ENCODE results near the gene AGAP6.
"Not testable (repeated sequence)": the region's sequence is repeated elsewhere in the genome, so short reads cannot be mapped to it uniquely, and the experiment has no call there.

Gene AGAP6

GRCh38 chr10:49995321-49995720 lies 7.1 kb downstream of the AGAP6 start:
- not testable (repeated sequence) for H3K27ac ChIP-seq (ENCODE audit: low read depth, low read length); H3K27me3 ChIP-seq (ENCODE audit: control insufficient read depth, insufficient read depth, low read length); H3K36me3 ChIP-seq (ENCODE audit: control insufficient read depth, insufficient read depth, low read length); H3K4me3 ChIP-seq (ENCODE audit: low read length); H3K9ac ChIP-seq (ENCODE audit: low read length); H3K4me1 ChIP-seq (ENCODE audit: control insufficient read depth, insufficient read depth, low read length)

DNA sequence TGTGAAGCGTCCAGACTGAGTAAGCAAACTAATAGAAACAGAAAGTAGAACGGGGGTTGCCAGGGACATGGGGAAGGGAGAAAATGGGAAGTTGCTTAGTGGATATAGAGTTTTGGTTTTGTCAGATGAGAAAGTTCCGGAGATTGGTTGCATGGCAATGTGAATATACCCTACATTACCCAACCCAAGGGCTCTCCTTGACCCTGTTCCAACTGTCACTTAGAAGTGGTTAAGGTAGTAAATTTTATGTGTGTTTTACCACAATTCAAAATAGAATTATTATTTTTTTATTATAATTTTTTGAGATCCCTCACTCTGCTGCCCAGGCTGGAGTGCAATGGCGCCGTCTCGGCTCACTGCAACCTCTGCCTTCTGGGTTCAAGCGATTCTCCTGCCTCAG lies 25.8 kb downstream of the AGAP6 start:
- not testable (repeated sequence) for H3K27me3 ChIP-seq (ENCODE audit: control insufficient read depth, insufficient read depth, low read length); H3K4me1 ChIP-seq (ENCODE audit: control insufficient read depth, insufficient read depth, low read length); H3K27ac ChIP-seq (ENCODE audit: low read depth, low read length); H3K4me3 ChIP-seq (ENCODE audit: low read length); H3K36me3 ChIP-seq (ENCODE audit: control insufficient read depth, insufficient read depth, low read length); H3K9ac ChIP-seq (ENCODE audit: low read length)

DNA sequence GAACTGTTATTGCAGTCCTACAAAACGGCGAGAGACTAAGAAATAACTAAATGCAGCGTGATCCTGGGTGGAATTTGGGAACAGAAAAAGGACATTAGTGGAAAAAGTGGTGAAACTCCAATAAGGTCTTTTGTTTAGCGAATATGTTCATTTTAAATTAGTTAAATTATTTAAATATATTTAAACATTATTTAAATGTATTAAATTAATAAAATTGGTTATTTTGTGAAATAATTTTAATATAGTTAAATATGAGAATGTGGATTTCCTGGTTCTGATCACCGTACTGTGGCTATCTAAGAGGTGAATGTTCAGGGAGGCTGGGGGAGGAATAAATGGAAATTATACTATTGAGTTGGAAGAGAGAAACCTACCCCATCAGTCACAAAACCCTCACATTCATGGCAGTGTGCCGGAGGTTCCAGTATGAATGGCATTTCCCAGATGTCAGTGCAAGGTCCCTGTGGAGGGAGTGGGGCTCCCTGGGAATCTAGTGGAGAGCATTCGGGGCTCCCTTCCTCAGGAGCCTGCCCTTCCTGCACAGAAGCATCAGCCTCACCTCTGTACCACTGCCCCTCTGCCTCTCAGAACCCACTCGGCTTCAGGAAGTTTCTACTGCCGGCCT lies 27.5 kb downstream of the AGAP6 start:
- not testable (repeated sequence) for H3K4me3 ChIP-seq (ENCODE audit: low read length); H3K27ac ChIP-seq (ENCODE audit: low read depth, low read length); H3K36me3 ChIP-seq (ENCODE audit: control insufficient read depth, insufficient read depth, low read length); H3K27me3 ChIP-seq (ENCODE audit: control insufficient read depth, insufficient read depth, low read length); H3K9ac ChIP-seq (ENCODE audit: low read length); H3K4me1 ChIP-seq (ENCODE audit: control insufficient read depth, insufficient read depth, low read length)

- H3K4me3 ChIP-seq (ENCODE audit: low read length) = not testable (repeated sequence)
Observed at GRCh38 chr10:50016926-50017325, 28.7 kb downstream of the AGAP6 start.

GRCh38 chr10:50017646-50018045 lies 29.4 kb downstream of the AGAP6 start:
- not testable (repeated sequence) for H3K4me3 ChIP-seq (ENCODE audit: low read length); H3K27me3 ChIP-seq (ENCODE audit: control insufficient read depth, insufficient read depth, low read length); H3K36me3 ChIP-seq (ENCODE audit: control insufficient read depth, insufficient read depth, low read length); H3K27ac ChIP-seq (ENCODE audit: low read depth, low read length); H3K4me1 ChIP-seq (ENCODE audit: control insufficient read depth, insufficient read depth, low read length); H3K9ac ChIP-seq (ENCODE audit: low read length)

More at GRCh38 chr10:50016926-50017325, 28.7 kb downstream of the AGAP6 start:
- not testable (repeated sequence) for H3K9ac ChIP-seq (ENCODE audit: low read length); H3K36me3 ChIP-seq (ENCODE audit: control insufficient read depth, insufficient read depth, low read length); H3K27me3 ChIP-seq (ENCODE audit: control insufficient read depth, insufficient read depth, low read length); H3K4me1 ChIP-seq (ENCODE audit: control insufficient read depth, insufficient read depth, low read length); H3K27ac ChIP-seq (ENCODE audit: low read depth, low read length)

GRCh38 chr10:50019279-50019678 lies 31.1 kb downstream of the AGAP6 start:
- not testable (repeated sequence) for H3K9ac ChIP-seq (ENCODE audit: low read length); H3K27me3 ChIP-seq (ENCODE audit: control insufficient read depth, insufficient read depth, low read length); H3K4me3 ChIP-seq (ENCODE audit: low read length); H3K27ac ChIP-seq (ENCODE audit: low read depth, low read length); H3K4me1 ChIP-seq (ENCODE audit: control insufficient read depth, insufficient read depth, low read length); H3K36me3 ChIP-seq (ENCODE audit: control insufficient read depth, insufficient read depth, low read length)

DNA sequence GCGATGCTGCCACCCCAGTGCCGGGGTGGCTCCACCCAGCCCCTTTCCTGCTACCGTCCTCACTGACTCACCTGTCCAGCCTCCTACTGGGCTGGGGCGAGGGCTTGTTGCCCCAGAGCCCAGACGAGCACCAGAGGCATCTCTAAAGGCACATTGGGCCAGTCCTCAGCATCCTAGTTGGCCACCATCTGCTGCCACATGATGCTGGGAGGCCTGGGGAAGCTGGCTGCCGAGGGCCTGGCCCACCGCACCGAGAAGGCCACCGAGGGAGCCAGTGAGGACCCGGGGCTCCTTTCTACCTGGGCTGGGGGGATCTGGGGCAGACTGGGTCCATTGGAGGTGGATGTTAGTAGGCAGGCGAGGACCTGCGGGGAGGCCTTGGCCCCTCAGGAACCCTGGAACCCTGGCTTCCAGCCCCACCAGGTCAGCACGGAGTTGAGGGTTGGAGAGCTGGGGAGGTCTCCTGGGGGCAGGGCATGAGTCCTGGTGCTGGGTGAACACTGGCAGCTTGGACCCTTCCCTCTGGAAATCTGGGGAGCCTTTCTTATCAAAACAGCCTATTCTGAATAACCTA lies 32.3 kb downstream of the AGAP6 start:
- not testable (repeated sequence) for H3K4me1 ChIP-seq (ENCODE audit: control insufficient read depth, insufficient read depth, low read length); H3K27me3 ChIP-seq (ENCODE audit: control insufficient read depth, insufficient read depth, low read length); H3K27ac ChIP-seq (ENCODE audit: low read depth, low read length); H3K9ac ChIP-seq (ENCODE audit: low read length); H3K4me3 ChIP-seq (ENCODE audit: low read length); H3K36me3 ChIP-seq (ENCODE audit: control insufficient read depth, insufficient read depth, low read length)

DNA sequence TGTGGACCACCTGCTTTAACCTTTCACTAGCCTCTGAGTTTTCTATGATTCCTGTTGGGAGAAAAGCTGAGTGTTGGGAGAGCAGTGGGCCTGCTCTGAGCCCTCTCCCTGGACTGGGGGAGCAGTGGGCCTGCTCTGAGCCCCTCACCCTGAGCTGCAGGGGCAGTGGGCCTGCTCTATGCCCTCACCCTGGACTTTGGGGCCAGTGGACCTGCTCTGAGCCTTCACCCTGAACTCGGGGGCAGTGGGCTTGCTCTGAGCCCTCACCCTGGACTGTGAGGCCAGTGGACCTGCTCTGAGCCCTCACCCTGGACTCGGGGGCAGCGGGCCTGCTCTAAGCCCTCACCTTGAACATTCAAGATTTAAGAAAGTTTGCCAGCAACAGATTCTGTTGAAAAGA lies 33.4 kb downstream of the AGAP6 start:
- Histone ChIP-seq H3K36me3 (ENCODE audit: control insufficient read depth, insufficient read depth, low read length) (no peaks in the 10 kb centered on the region), H3K9ac (ENCODE audit: low read length) (no peak overlapping the region), H3K27ac (ENCODE audit: low read depth, low read length) (no peak overlapping the region), H3K4me1 (ENCODE audit: control insufficient read depth, insufficient read depth, low read length) (no peaks in the 10 kb centered on the region), H3K4me3 (ENCODE audit: low read length) (no peak overlapping the region), H3K27me3 (ENCODE audit: control insufficient read depth, insufficient read depth, low read length) (no peaks in the 10 kb centered on the region)

GRCh38 chr10:50024716-50025383 lies 36.6 kb downstream of the AGAP6 start:
- not testable (repeated sequence) for H3K27ac ChIP-seq (ENCODE audit: low read depth, low read length); H3K27me3 ChIP-seq (ENCODE audit: control insufficient read depth, insufficient read depth, low read length); H3K36me3 ChIP-seq (ENCODE audit: control insufficient read depth, insufficient read depth, low read length); H3K4me3 ChIP-seq (ENCODE audit: low read length); H3K4me1 ChIP-seq (ENCODE audit: control insufficient read depth, insufficient read depth, low read length); H3K9ac ChIP-seq (ENCODE audit: low read length)

DNA sequence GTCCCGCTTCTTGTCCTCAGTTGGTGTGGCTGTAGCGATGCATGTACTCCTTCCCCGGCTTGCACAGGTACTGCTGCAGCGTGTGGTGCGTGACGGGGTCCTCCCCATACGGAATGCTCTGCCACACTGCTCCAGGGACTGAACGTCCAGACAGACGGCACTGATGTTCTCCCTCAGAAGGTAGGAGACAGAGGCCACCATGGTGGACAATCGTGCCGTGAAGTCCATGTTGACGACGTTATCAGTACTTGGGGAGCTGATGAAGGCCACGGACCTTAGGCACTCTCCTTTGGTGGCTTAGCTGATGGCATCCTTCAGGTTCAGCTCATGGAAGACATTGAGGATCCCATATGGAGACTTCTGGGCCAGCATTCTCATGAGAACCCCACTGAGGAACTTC lies 37.4 kb downstream of the AGAP6 start:
- Histone ChIP-seq H3K27ac (ENCODE audit: low read depth, low read length) (no peak overlapping the region), H3K4me3 (ENCODE audit: low read length) (no peak overlapping the region), H3K36me3 (ENCODE audit: control insufficient read depth, insufficient read depth, low read length) (no peaks in the 10 kb centered on the region), H3K4me1 (ENCODE audit: control insufficient read depth, insufficient read depth, low read length) (no peaks in the 10 kb centered on the region), H3K27me3 (ENCODE audit: control insufficient read depth, insufficient read depth, low read length) (no peaks in the 10 kb centered on the region), H3K9ac (ENCODE audit: low read length) (no peak overlapping the region)

DNA sequence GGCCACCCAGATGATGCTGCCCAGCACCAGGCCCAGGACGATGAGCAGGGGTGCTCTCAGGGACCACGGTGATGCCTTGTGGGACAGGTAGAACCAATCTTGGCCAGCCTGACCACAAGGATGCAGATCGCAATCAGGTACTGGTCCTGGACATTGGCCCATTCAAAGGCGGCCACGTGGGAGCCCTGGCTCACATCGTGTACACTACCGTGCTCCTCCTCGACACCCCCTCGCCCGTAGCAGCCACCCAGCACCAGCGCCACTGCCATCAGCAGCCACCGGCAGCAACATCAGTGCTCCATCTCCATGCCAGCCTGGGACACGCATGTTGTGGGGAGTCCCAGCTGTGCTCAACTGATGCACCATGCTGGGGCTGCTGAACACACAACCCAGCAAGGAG lies 39.0 kb downstream of the AGAP6 start:
- Histone ChIP-seq H3K9ac (ENCODE audit: low read length) (no peak overlapping the region), H3K4me3 (ENCODE audit: low read length) (no peak overlapping the region), H3K27me3 (ENCODE audit: control insufficient read depth, insufficient read depth, low read length) (no peaks in the 10 kb centered on the region), H3K4me1 (ENCODE audit: control insufficient read depth, insufficient read depth, low read length) (no peaks in the 10 kb centered on the region), H3K36me3 (ENCODE audit: control insufficient read depth, insufficient read depth, low read length) (no peaks in the 10 kb centered on the region), H3K27ac (ENCODE audit: low read depth, low read length) (no peak overlapping the region)

DNA sequence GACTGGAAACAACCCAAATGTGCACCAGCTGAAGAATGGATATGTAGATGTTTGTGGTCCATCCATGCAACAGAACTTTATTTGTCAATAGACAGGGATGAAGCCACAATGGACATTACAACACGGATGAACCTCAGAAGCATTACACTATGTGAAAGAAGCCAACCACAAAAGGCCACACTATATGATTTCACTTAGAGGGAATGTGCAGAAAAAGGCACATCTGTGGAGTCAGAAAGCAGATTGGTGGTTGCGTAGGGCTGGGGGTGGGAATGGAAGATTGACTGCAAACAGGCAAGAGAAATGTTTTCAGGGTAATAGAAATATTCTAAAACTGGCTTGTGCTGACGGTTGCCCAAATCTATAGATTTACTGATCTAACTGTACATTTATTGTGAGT lies 45.3 kb downstream of the AGAP6 start:
- Histone ChIP-seq H3K27ac (ENCODE audit: low read depth, low read length) (no peak overlapping the region), H3K4me1 (ENCODE audit: control insufficient read depth, insufficient read depth, low read length) (no peaks in the 10 kb centered on the region), H3K9ac (ENCODE audit: low read length) (no peak overlapping the region), H3K4me3 (ENCODE audit: low read length) (no peak overlapping the region), H3K27me3 (ENCODE audit: control insufficient read depth, insufficient read depth, low read length) (no peaks in the 10 kb centered on the region), H3K36me3 (ENCODE audit: control insufficient read depth, insufficient read depth, low read length) (no peaks in the 10 kb centered on the region)

- not testable (repeated sequence) for H3K36me3 ChIP-seq (ENCODE audit: control insufficient read depth, insufficient read depth, low read length); H3K4me3 ChIP-seq (ENCODE audit: low read length); H3K27me3 ChIP-seq (ENCODE audit: control insufficient read depth, insufficient read depth, low read length); H3K4me1 ChIP-seq (ENCODE audit: control insufficient read depth, insufficient read depth, low read length); H3K27ac ChIP-seq (ENCODE audit: low read depth, low read length); H3K9ac ChIP-seq (ENCODE audit: low read length)
Observed at GRCh38 chr10:50035337-50035736, 47.1 kb downstream of the AGAP6 start.
